ENCODE results near the gene SPAG4. TPM values are rescaled to one million over a fixed set of nuclear protein-coding genes. Genes with fewer than 3 reads are reported as not detected.

SPAG4 gene
- total and polyA plus RNA-seq, 2 experiments from 2014 or later, result 2.7 to 2.9 TPM

DNA sequence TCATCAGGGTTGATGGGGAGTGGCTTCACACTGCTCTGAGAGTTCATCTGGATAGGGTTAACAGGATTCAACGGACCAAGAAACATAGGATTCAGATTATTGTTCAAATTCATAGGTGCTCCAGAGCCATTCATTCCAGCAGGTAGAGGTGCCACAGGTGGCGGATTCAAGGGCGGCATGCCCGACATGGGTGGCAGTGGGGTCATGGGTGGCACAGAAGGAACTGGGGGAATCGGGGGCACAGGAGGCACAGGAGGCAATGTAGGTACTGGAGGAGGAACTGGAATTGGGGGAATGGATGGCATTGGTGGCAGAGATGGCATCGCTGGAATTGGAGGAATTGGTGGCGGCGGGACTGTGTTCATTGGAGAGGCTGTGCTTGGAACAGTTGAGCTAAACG lies 38.8 kb downstream of the SPAG4 start (continued):
- TF ChIP-seq, protein P1, sequence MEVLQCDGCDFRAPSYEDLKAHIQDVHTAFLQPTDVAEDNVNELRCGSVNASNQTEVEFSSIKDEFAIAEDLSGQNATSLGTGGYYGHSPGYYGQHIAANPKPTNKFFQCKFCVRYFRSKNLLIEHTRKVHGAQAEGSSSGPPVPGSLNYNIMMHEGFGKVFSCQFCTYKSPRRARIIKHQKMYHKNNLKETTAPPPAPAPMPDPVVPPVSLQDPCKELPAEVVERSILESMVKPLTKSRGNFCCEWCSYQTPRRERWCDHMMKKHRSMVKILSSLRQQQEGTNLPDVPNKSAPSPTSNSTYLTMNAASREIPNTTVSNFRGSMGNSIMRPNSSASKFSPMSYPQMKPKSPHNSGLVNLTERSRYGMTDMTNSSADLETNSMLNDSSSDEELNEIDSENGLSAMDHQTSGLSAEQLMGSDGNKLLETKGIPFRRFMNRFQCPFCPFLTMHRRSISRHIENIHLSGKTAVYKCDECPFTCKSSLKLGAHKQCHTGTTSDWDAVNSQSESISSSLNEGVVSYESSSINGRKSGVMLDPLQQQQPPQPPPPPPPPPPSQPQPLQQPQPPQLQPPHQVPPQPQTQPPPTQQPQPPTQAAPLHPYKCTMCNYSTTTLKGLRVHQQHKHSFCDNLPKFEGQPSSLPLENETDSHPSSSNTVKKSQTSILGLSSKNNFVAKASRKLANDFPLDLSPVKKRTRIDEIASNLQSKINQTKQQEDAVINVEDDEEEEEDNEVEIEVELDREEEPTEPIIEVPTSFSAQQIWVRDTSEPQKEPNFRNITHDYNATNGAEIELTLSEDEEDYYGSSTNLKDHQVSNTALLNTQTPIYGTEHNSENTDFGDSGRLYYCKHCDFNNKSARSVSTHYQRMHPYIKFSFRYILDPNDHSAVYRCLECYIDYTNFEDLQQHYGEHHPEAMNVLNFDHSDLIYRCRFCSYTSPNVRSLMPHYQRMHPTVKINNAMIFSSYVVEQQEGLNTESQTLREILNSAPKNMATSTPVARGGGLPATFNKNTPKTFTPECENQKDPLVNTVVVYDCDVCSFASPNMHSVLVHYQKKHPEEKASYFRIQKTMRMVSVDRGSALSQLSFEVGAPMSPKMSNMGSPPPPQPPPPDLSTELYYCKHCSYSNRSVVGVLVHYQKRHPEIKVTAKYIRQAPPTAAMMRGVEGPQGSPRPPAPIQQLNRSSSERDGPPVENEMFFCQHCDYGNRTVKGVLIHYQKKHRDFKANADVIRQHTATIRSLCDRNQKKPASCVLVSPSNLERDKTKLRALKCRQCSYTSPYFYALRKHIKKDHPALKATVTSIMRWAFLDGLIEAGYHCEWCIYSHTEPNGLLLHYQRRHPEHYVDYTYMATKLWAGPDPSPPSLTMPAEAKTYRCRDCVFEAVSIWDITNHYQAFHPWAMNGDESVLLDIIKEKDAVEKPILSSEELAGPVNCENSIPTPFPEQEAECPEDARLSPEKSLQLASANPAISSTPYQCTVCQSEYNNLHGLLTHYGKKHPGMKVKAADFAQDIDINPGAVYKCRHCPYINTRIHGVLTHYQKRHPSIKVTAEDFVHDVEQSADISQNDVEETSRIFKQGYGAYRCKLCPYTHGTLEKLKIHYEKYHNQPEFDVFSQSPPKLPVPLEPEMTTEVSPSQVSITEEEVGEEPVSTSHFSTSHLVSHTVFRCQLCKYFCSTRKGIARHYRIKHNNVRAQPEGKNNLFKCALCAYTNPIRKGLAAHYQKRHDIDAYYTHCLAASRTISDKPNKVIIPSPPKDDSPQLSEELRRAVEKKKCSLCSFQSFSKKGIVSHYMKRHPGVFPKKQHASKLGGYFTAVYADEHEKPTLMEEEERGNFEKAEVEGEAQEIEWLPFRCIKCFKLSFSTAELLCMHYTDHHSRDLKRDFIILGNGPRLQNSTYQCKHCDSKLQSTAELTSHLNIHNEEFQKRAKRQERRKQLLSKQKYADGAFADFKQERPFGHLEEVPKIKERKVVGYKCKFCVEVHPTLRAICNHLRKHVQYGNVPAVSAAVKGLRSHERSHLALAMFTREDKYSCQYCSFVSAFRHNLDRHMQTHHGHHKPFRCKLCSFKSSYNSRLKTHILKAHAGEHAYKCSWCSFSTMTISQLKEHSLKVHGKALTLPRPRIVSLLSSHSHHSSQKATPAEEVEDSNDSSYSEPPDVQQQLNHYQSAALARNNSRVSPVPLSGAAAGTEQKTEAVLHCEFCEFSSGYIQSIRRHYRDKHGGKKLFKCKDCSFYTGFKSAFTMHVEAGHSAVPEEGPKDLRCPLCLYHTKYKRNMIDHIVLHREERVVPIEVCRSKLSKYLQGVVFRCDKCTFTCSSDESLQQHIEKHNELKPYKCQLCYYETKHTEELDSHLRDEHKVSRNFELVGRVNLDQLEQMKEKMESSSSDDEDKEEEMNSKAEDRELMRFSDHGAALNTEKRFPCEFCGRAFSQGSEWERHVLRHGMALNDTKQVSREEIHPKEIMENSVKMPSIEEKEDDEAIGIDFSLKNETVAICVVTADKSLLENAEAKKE (CRISPR knock-in tag; IDR thresholded peaks at IDR 0.05), result no peak
- TF ChIP-seq CREB1 (CRISPR knock-in tag; IDR thresholded peaks at IDR 0.05; ENCODE audit: low read depth) (no peak), NANOG (IDR thresholded peaks at IDR 0.05; ENCODE audit: borderline replicate concordance) (no peak), JUNB (IDR thresholded peaks at IDR 0.05; ENCODE audit: unreplicated experiment) (no peak), STAT1 (IDR thresholded peaks at IDR 0.05; ENCODE audit: unreplicated experiment) (no peak), EZH2 (IDR thresholded peaks at IDR 0.05; ENCODE audit: low read depth, unreplicated experiment) (no peak)
- TF ChIP-seq, protein P2, sequence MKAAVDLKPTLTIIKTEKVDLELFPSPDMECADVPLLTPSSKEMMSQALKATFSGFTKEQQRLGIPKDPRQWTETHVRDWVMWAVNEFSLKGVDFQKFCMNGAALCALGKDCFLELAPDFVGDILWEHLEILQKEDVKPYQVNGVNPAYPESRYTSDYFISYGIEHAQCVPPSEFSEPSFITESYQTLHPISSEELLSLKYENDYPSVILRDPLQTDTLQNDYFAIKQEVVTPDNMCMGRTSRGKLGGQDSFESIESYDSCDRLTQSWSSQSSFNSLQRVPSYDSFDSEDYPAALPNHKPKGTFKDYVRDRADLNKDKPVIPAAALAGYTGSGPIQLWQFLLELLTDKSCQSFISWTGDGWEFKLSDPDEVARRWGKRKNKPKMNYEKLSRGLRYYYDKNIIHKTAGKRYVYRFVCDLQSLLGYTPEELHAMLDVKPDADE (IDR thresholded peaks at IDR 0.05), result no peak

DNA sequence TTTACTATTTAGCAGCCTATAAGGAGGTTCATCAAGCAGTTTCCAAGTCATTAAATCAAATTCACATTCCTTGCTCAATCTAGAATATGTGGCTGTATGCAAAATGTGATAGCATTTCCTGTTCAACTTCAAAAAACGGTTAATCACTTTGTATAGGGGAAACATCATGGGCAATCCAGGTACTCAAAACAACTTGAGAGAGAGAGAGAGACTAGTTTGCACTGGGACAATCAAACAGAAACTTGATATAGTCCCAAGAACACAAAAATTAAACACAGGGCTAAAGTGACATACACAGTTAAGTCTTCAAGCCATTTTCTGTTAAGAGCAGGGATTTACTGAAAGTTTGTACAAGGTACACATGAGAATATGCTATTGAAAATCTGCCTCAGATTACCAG lies 41.6 kb downstream of the SPAG4 start:
- Histone ChIP-seq H3K27ac (ENCODE audit: low read depth) (no peak overlapping the region), H3K79me2 (replicated peaks; ENCODE audit: insufficient read depth) (peaks cover 100% of the 10 kb centered on the region), H3K36me3 (ENCODE audit: insufficient read depth) (peaks cover 11% of the 10 kb centered on the region; the same call in 1 of the 2 replicates), H3K9me2 (ENCODE audit: insufficient read depth) (no peaks in the 10 kb centered on the region), H3K4me1 (ENCODE audit: insufficient read depth) (peaks cover 37% of the 10 kb centered on the region), H3K27me3 (ENCODE audit: insufficient read depth) (no peaks in the 10 kb centered on the region), H3K4me2 (no peak overlapping the region), H3K4me3 (no peak overlapping the region), H3F3A (replicated peaks; ENCODE audit: low read depth) (0 out of 2 replicates have a peak, but pooled peaks cover 5% of the 10 kb centered on the region), H4K20me1 (replicated peaks; ENCODE audit: insufficient read depth) (peaks cover 94% of the 10 kb centered on the region), H2AFZ (no peak overlapping the region)
- DNase-seq (ENCODE audit: low spot score) (no peak), ATAC-seq (no peak)
- Mint-ChIP-seq H3K9me3 (no peaks in the 10 kb centered on the region), H3K27ac (no peak overlapping the region), H3K36me3 (ENCODE audit: low read depth) (peaks cover 8% of the 10 kb centered on the region; the same call in 2 of the 3 replicates), H3K27me3 (ENCODE audit: insufficient read depth, low read depth, poor library complexity) (no peaks in the 10 kb centered on the region), H3K4me1 (peaks cover 29% of the 10 kb centered on the region; the same call in 2 of the 3 replicates), H3K4me3 (no peak overlapping the region)
- TF ChIP-seq NANOG (IDR thresholded peaks at IDR 0.05; ENCODE audit: borderline replicate concordance) (no peak), CREB1 (CRISPR knock-in tag; IDR thresholded peaks at IDR 0.05; ENCODE audit: low read depth) (no peak), EZH2phosphoT487 (IDR thresholded peaks at IDR 0.05; ENCODE audit: unreplicated experiment) (no peak), ZNF331 (CRISPR knock-in tag; IDR thresholded peaks at IDR 0.05; ENCODE audit: low read depth) (no peak), ZNF114 (CRISPR knock-in tag; IDR thresholded peaks at IDR 0.05) (no peak)
